SJCRH30 (cell line): Measurements from ENCODE around the gene ZNF524. TPM values are rescaled to one million over a fixed set of nuclear protein-coding genes. Genes with fewer than 3 reads are reported as not detected.

ENCODE experiments used
- DNase-seq, 2 experiments: peaks; one replicate each; pipeline ENCODE4 v3.0.0-alpha.2; 2015 to 2020
- H3K27ac ChIP-seq: fragments of 250-450 bp; sonication (Bioruptor Pico); 2 replicates; pipeline ENCODE4 v1.5.1; 2020; ENCODE audit warnings: mild to moderate bottlenecking, moderate library complexity
- H3K27me3 ChIP-seq: fragments of 250-450 bp; sonication (Bioruptor Pico); 2 replicates; pipeline ENCODE4 v1.5.1; 2020; ENCODE audit warnings: mild to moderate bottlenecking, moderate library complexity
- H3K36me3 ChIP-seq: fragments of 250-450 bp; sonication (Bioruptor Pico); 2 replicates; pipeline ENCODE4 v1.5.1; 2020; ENCODE audit warnings: mild to moderate bottlenecking, moderate library complexity
- H3K4me1 ChIP-seq: fragments of 250-450 bp; sonication (Bioruptor Pico); 2 replicates; pipeline ENCODE4 v1.5.1; 2020; ENCODE audit warnings: mild to moderate bottlenecking, moderate library complexity
- H3K4me3 ChIP-seq: fragments of 250-450 bp; sonication (Bioruptor Pico); 2 replicates; pipeline ENCODE4 v1.5.1; 2020; ENCODE audit warnings: mild to moderate bottlenecking, moderate library complexity
- H3K9me3 ChIP-seq: fragments of 250-450 bp; sonication (Bioruptor Pico); replicated peaks from 2 replicates; pipeline ENCODE4 v1.5.1; 2020; ENCODE audit warnings: mild to moderate bottlenecking, moderate library complexity
- total RNA-seq: library from RNA; depleted of rRNA; stranded (reverse); fragments of >200 nt; shearing (Covaris generic); gene quantifications from 2 replicates; pipeline ENCODE4 v1.2.3, GENCODE V29; 2014

ZNF524 gene
- total RNA-seq, 1 experiment from 2014 or later: 3.2 TPM

GRCh38 chr19:55590109-55590508 lies 10.0 kb upstream of the ZNF524 start:
- Histone ChIP-seq H3K9me3 (no peaks in the 10 kb centered on the region), H3K27me3 (no peaks in the 10 kb centered on the region), H3K4me1 (peaks cover 14% of the 10 kb centered on the region), H3K27ac (no peak overlapping the region), H3K36me3 (peaks cover 11% of the 10 kb centered on the region), H3K4me3 (no peak overlapping the region)
- DNase-seq: no peak

- Histone ChIP-seq H3K27me3 (no peaks in the 10 kb centered on the region), H3K4me1 (peaks cover 10% of the 10 kb centered on the region)
Observed at GRCh38 chr19:55590617-55591016, 9.5 kb upstream of the ZNF524 start.

DNA sequence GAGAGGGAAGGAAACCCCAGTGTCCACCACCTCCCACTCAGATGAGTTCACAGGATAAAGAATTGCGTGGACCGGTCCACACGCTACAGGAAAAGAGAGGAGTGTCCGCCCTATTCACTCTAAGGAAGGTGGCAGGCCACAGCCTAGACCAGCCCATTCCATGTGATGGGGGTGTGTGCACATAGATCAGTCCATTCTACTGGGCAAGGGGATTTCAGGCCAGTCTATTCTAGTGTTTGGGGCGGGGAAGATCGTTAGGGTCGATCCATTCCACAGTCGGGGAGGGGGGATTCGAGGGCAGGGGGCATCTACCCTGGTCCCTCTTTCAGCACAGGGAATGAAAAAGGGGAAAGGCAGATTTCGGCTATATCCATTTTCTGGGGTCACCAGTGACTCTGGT lies 8.5 kb upstream of the ZNF524 start:
- Histone ChIP-seq H3K27ac (no peak overlapping the region), H3K9me3 (no peaks in the 10 kb centered on the region), H3K36me3 (peaks cover 22% of the 10 kb centered on the region), H3K27me3 (no peaks in the 10 kb centered on the region), H3K4me1 (peaks cover 5% of the 10 kb centered on the region), H3K4me3 (no peak overlapping the region)
- DNase-seq: no peak

More at GRCh38 chr19:55590617-55591016, 9.5 kb upstream of the ZNF524 start:
- Histone ChIP-seq H3K36me3 (peaks cover 16% of the 10 kb centered on the region), H3K27ac (no peak overlapping the region), H3K4me3 (no peak overlapping the region), H3K9me3 (no peaks in the 10 kb centered on the region)
- DNase-seq: peak in 1 of 2 experiments; percentile 44

DNA sequence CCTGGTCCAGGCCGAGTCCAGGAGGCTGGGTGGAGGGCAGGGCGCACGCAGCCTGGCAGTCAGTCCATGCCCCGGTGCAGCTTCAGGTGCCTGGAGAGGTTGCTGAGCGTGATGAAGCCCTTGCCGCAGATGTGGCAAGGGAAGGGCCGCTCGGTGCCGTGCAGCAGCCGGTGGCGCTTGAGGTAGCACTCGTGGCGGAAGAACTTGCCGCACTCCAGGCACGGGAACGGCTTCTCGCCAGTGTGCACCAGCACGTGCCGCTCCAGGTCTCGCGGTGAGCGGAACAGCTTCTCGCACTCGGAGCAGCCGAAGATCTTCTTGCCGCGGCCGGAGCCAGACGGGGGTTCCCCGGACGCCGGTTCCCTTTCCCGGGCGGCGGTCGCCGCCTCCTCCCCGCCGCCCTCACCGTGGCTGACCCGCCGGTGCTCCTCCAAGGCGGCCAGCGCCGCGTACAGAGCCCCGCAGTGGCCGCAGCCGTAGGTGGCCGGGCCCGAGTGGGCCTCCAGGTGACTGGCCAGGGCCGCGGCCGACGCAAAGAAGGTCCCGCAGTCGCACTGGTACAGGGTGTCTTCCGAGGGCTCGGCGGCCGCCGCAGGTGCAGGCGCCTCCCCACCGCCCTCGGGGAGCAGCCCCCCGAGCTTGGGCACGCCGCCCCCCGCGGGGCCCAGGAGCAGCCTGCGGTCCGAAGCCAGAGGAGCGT lies 7.5 kb upstream of the ZNF524 start:
- no peaks in the 10 kb centered on the region for H3K27me3 ChIP-seq
- H3K27ac ChIP-seq: no peak overlapping the region
- H3K4me3 ChIP-seq: no peak overlapping the region
- no peaks in the 10 kb centered on the region for H3K4me1 ChIP-seq
- no peaks in the 10 kb centered on the region for H3K9me3 ChIP-seq
- peaks cover 26% of the 10 kb centered on the region for H3K36me3 ChIP-seq
- DNase-seq: no peak

GRCh38 chr19:55593096-55593772 lies 6.9 kb upstream of the ZNF524 start:
- Histone ChIP-seq H3K9me3 (no peaks in the 10 kb centered on the region), H3K4me3 (no peak overlapping the region), H3K36me3 (peaks cover 26% of the 10 kb centered on the region), H3K4me1 (no peaks in the 10 kb centered on the region), H3K27me3 (no peaks in the 10 kb centered on the region), H3K27ac (no peak overlapping the region)
- no peak for DNase-seq

DNA sequence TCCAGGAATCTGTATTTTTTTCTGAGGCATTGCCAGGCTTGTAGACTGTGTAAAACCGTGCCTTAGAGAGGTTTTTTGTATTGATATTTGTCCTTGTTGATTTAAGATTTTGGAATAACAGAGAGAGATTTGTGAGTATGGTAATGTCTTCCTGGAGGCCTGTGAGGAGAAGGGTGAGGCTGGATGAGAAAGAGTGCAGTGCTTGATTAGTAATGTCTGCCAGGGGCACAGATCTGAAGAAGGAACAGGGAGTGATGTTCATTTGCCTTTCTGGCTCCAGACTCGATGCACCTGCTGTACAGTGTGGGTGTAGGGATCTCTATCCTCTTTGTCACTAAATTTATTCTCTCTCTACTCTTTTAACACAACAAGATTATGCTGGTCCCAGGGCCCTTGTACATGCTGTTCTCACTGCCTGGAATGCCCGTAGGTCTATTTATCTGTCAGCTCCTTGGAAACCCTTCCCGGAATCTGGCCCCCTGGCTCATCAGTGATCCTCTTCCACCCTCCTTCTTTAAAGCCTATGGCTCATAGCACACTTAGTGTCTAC lies 5.0 kb upstream of the ZNF524 start:
- no peaks in the 10 kb centered on the region for H3K4me1 ChIP-seq
- no peak overlapping the region for H3K27ac ChIP-seq

GRCh38 chr19:55596304-55596703 lies 3.8 kb upstream of the ZNF524 start:
- Histone ChIP-seq H3K4me1 (no peaks in the 10 kb centered on the region), H3K27ac (no peak overlapping the region), H3K36me3 (peaks cover 26% of the 10 kb centered on the region), H3K4me3 (no peak overlapping the region), H3K9me3 (no peaks in the 10 kb centered on the region), H3K27me3 (no peaks in the 10 kb centered on the region)
- no peak for DNase-seq

More for the DNA sequence above, 5.0 kb upstream of the ZNF524 start:
- H3K4me3 ChIP-seq: no peak overlapping the region
- no peak for DNase-seq
- peaks cover 26% of the 10 kb centered on the region for H3K36me3 ChIP-seq
- H3K27me3 ChIP-seq: no peaks in the 10 kb centered on the region
- no peaks in the 10 kb centered on the region for H3K9me3 ChIP-seq

GRCh38 chr19:55597501-55597921 lies 2.6 kb upstream of the ZNF524 start:
- H3K36me3 ChIP-seq: peaks cover 26% of the 10 kb centered on the region
- no peak for DNase-seq
- no peaks in the 10 kb centered on the region for H3K4me1 ChIP-seq
- H3K9me3 ChIP-seq: no peaks in the 10 kb centered on the region
- no peak overlapping the region for H3K4me3 ChIP-seq
- no peak overlapping the region for H3K27ac ChIP-seq
- no peaks in the 10 kb centered on the region for H3K27me3 ChIP-seq

GRCh38 chr19:55598034-55598433 lies 2.1 kb upstream of the ZNF524 start:
- no peaks in the 10 kb centered on the region for H3K27me3 ChIP-seq
- H3K9me3 ChIP-seq: no peaks in the 10 kb centered on the region
- no peak overlapping the region for H3K4me3 ChIP-seq
- DNase-seq: no peak
- H3K27ac ChIP-seq: no peak overlapping the region
- H3K4me1 ChIP-seq: no peaks in the 10 kb centered on the region
- H3K36me3 ChIP-seq: peaks cover 26% of the 10 kb centered on the region

- H3K36me3 ChIP-seq: peaks cover 21% of the 10 kb centered on the region
- peak; percentile 94 to 98 for DNase-seq
- no peaks in the 10 kb centered on the region for H3K27me3 ChIP-seq
- peak overlapping the region; percentile 76 for H3K4me3 ChIP-seq
- H3K27ac ChIP-seq: peak overlapping the region; percentile 98
- H3K4me1 ChIP-seq: no peaks in the 10 kb centered on the region
- no peaks in the 10 kb centered on the region for H3K9me3 ChIP-seq
Observed at GRCh38 chr19:55598719-55599467, 1.2 kb upstream of the ZNF524 start.

- Histone ChIP-seq H3K4me1 (peaks cover under 1% of the 10 kb centered on the region; the same call in 1 of the 2 replicates), H3K4me3 (peak within 1 kb of the TSS; percentile 76), H3K36me3 (peaks cover 20% of the 10 kb centered on the region), H3K27me3 (no peaks in the 10 kb centered on the region), H3K27ac (peak within 1 kb of the TSS; percentile 98), H3K9me3 (no peaks in the 10 kb centered on the region)
- peak; percentile 99 for DNase-seq
Observed at GRCh38 chr19:55599468-55599841, 633 bp upstream of the ZNF524 start, which contains the start of gene FIZ1. Gene FIZ1, minus strand, starts transcription at chr19:55599517. Its CDS starts 1,652 bp downstream, at chr19:55597865.

GRCh38 chr19:55600662-55601028 lies 557 bp downstream of the ZNF524 start:
- peak overlapping the region; percentile 76 for H3K4me3 ChIP-seq
- peaks cover 4% of the 10 kb centered on the region; the same call in 1 of the 2 replicates for H3K4me1 ChIP-seq
- peaks cover 9% of the 10 kb centered on the region for H3K36me3 ChIP-seq
- H3K27ac ChIP-seq: no peak overlapping the region
- no peaks in the 10 kb centered on the region for H3K27me3 ChIP-seq
- no peaks in the 10 kb centered on the region for H3K9me3 ChIP-seq
- DNase-seq: no peak

- Histone ChIP-seq H3K27ac (no peak overlapping the region), H3K27me3 (no peaks in the 10 kb centered on the region), H3K9me3 (no peaks in the 10 kb centered on the region), H3K4me1 (peaks cover 4% of the 10 kb centered on the region; the same call in 1 of the 2 replicates), H3K4me3 (peak overlapping the region; percentile 76; the same call in 1 of the 2 replicates), H3K36me3 (peaks cover 5% of the 10 kb centered on the region; the same call in 1 of the 2 replicates)
- DNase-seq: no peak
Observed at GRCh38 chr19:55601084-55601483, 996 bp downstream of the ZNF524 start.

- no peak overlapping the region for H3K4me3 ChIP-seq
- DNase-seq: no peak
Observed at GRCh38 chr19:55602104-55603001, 2.3 kb downstream of the ZNF524 start.

More at GRCh38 chr19:55602104-55603001, 2.3 kb downstream of the ZNF524 start:
- H3K36me3 ChIP-seq: 0 out of 2 replicates have a peak, but pooled peaks cover 4% of the 10 kb centered on the region
- no peaks in the 10 kb centered on the region for H3K27me3 ChIP-seq
- peaks cover 4% of the 10 kb centered on the region; the same call in 1 of the 2 replicates for H3K4me1 ChIP-seq
- no peak overlapping the region for H3K27ac ChIP-seq
- no peaks in the 10 kb centered on the region for H3K9me3 ChIP-seq
